Natural killer cell (primary cell): ENCODE measurements around the gene SEC11C. TPM values are rescaled to one million over a fixed set of nuclear protein-coding genes. Genes with fewer than 3 reads are reported as not detected.

Experiments used
- ATAC-seq, 3 donors: fragments of 150-1000 bp in 2 of 3; fragments of 200-7000 bp in 1 of 3; cut with Tn5 transposase; 1 replicate in 1 of 3; 2 replicates in 2 of 3; pipeline ENCODE4 v1.10.0; 2021; ENCODE audit warnings: mild to moderate bottlenecking in 2 of 3, moderate library complexity in 2 of 3
- DNase-seq, 2 donors: peaks; one replicate each; pipeline versions ENCODE4 v3.0.0 to v3.0.0-alpha.2; 2013 to 2021; ENCODE audit warnings: mixed read lengths in 1 of 2
- H3K27ac ChIP-seq: one replicate; pipeline ENCODE4 v1.5.1; 2013; ENCODE audit warnings: mild to moderate bottlenecking, low read length
- H3K27me3 ChIP-seq: one replicate; pipeline ENCODE4 v1.6.1; 2013; ENCODE audit warnings: low read length; ENCODE audit not compliant: control insufficient read depth, insufficient read depth
- H3K36me3 ChIP-seq: one replicate; pipeline ENCODE4 v1.6.1; 2013; ENCODE audit warnings: low read length; ENCODE audit not compliant: control insufficient read depth, insufficient read depth
- H3K4me1 ChIP-seq: one replicate; pipeline ENCODE4 v1.6.1; 2013; ENCODE audit warnings: low read length; ENCODE audit not compliant: control insufficient read depth, insufficient read depth
- H3K4me3 ChIP-seq: one replicate; pipeline ENCODE4 v1.5.1; 2013; ENCODE audit warnings: low read length
- H3K9me3 ChIP-seq: one replicate; pipeline ENCODE4 v1.6.1; 2013; ENCODE audit warnings: low read length; ENCODE audit not compliant: control insufficient read depth, insufficient read depth
- H3K27ac Mint-ChIP-seq, 2 donors: one replicate each; pipeline ENCODE4 v1.8.0; 2022; ENCODE audit warnings: mild to moderate bottlenecking in 2 of 2, mixed read lengths in 2 of 2, moderate library complexity in 1 of 2
- H3K27me3 Mint-ChIP-seq, 2 donors: one replicate each; pipeline ENCODE4 v1.8.0; 2022; ENCODE audit warnings: low read depth in 2 of 2, mixed read lengths in 2 of 2
- H3K36me3 Mint-ChIP-seq: one replicate; pipeline ENCODE4 v1.8.0; 2022; ENCODE audit warnings: mixed read lengths
- H3K4me1 Mint-ChIP-seq, 2 donors: one replicate each; pipeline ENCODE4 v1.8.0; 2022; ENCODE audit warnings: mixed read lengths in 2 of 2
- H3K4me3 Mint-ChIP-seq: one replicate; pipeline ENCODE4 v1.8.0; 2022; ENCODE audit warnings: mild to moderate bottlenecking, moderate library complexity, mixed read lengths
- H3K9me3 Mint-ChIP-seq, 2 donors: one replicate each; pipeline ENCODE4 v1.8.0; 2022; ENCODE audit warnings: mixed read lengths in 2 of 2
- WGBS: methylation state at CpG from one replicate; pipeline ENCODE4 v1.1.7; 2013; ENCODE audit warnings: missing lambda C conversion rate; ENCODE audit not compliant: insufficient coverage; 5-methylcytosine and 5-hydroxymethylcytosine counted together
- intact Hi-C: fragments of 100-400 bp; cut with micrococcal nuclease; formaldehyde crosslinking; loops from one replicate; pipeline ENCODE4 v1.14.2; 2022
- total RNA-seq, 4 donors: library from RNA; stranded (reverse); fragments of 120-200 nt in 1 of 4; gene quantifications; one replicate each; pipeline versions ENCODE4 v1.2.3 to v1.2.4, GENCODE V29; 2013 to 2022
- TF ChIP-seq, protein P1 (sequence below): fragments of 200-600 bp; IDR thresholded peaks from one replicate; pipeline ENCODE4 v1.8.0; 2022; ENCODE audit warnings: antibody characterized with exemption

SEC11C gene
- total RNA-seq, 3 donors from 2014 or later (not counting 1 experiment from before 2014, with no cell fraction given) = 50.9 to 76.4 (median 54.8) TPM

DNA sequence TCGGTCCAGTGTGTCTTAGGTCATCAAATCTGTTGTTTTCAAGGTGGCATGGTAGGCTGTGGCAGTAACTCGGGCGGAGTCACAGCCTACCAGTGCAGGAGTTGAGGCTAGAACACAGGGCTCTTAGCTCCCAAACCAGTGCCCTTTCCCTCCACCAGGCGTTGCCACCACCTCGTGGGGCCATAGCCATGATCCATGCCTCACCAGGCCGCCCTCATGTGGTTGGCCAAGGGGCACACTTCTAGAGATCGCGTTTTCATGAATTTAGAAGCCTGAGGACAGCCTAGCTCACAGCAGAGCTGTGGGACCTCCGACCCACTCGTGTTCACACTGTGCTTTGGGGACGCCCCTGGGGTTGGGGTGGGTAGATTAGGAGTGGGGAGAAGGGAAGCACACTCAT is 10.6 kb downstream of the SEC11C start:
- no peak for DNase-seq
- H3K36me3 Mint-ChIP-seq = peaks cover 8% of the 10 kb centered on the region
- H3K4me3 Mint-ChIP-seq = no peak overlapping the region
- H3K9me3 Mint-ChIP-seq = no peaks in the 10 kb centered on the region
- H3K4me1 Mint-ChIP-seq = peaks cover 22 to 30% of the 10 kb centered on the region in 2 donors
- Histone ChIP-seq H3K4me3 (no peak overlapping the region), H3K36me3 (peaks cover 33% of the 10 kb centered on the region), H3K27ac (no peak overlapping the region), H3K4me1 (no peaks in the 10 kb centered on the region), H3K9me3 (no peaks in the 10 kb centered on the region), H3K27me3 (no peaks in the 10 kb centered on the region)
- no peak for ATAC-seq
- no peaks in the 10 kb centered on the region for H3K27me3 Mint-ChIP-seq
- H3K27ac Mint-ChIP-seq = no peak overlapping the region
- TF ChIP-seq, protein P1, sequence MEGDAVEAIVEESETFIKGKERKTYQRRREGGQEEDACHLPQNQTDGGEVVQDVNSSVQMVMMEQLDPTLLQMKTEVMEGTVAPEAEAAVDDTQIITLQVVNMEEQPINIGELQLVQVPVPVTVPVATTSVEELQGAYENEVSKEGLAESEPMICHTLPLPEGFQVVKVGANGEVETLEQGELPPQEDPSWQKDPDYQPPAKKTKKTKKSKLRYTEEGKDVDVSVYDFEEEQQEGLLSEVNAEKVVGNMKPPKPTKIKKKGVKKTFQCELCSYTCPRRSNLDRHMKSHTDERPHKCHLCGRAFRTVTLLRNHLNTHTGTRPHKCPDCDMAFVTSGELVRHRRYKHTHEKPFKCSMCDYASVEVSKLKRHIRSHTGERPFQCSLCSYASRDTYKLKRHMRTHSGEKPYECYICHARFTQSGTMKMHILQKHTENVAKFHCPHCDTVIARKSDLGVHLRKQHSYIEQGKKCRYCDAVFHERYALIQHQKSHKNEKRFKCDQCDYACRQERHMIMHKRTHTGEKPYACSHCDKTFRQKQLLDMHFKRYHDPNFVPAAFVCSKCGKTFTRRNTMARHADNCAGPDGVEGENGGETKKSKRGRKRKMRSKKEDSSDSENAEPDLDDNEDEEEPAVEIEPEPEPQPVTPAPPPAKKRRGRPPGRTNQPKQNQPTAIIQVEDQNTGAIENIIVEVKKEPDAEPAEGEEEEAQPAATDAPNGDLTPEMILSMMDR = no peak
- intact Hi-C loops = no loop called here
- 94% methylated on average over 11 of the region's 11 CpGs for WGBS

DNA sequence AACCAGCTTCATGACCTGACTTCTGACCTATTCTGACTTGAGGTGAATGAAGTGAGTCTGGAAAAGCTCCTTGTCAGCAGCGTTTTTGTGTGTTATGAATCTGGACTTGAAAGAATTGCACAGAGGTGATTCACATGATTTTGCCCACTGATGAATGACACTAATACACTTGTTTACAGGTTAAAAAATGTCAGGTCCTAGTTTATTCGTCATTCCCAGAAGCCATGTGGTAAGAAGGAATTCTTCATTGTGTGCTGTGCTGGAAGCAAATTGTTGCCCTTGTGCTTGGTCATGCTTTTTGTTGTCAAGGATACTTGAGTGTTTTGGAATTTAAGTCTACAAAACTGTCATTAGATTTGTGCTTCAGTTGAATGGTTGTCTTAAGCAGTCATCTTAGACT is 15.5 kb downstream of the SEC11C start:
- no peak for DNase-seq
- Histone ChIP-seq H3K27ac (no peak overlapping the region), H3K27me3 (no peaks in the 10 kb centered on the region), H3K4me3 (no peak overlapping the region), H3K36me3 (peaks cover 54% of the 10 kb centered on the region), H3K4me1 (no peaks in the 10 kb centered on the region), H3K9me3 (no peaks in the 10 kb centered on the region)
- Mint-ChIP-seq H3K27me3 (no peaks in the 10 kb centered on the region), H3K9me3 (no peaks in the 10 kb centered on the region), H3K4me3 (no peak overlapping the region), H3K4me1 (peaks cover 0 to 5% of the 10 kb centered on the region in 2 donors), H3K27ac (no peak overlapping the region), H3K36me3 (peaks cover 27% of the 10 kb centered on the region)
- TF ChIP-seq, protein P1 = no peak
- intact Hi-C loops = no loop called here
- WGBS = 95% methylated on average over 2 of the region's 2 CpGs
- ATAC-seq = no peak

DNA sequence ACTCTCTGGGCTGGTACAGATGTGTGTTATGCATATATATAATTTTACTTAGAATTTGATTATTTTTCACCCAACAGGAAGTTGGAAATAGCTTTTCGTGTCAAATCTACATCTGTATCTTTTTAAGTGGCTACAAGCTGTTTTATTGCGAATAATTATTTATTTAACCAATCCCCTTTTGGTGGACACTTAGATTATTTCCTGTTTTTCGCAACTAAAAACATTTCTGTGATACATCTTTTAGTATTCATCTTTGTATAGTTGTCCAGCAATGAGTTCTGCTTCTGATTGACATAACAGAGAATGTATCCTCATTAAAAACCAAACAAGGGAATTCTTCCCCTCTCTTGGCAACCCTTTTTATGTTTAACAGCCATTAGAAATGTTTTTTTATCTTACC is 16.6 kb downstream of the SEC11C start:
- Mint-ChIP-seq H3K27ac (no peak overlapping the region), H3K27me3 (no peaks in the 10 kb centered on the region), H3K4me3 (no peak overlapping the region), H3K4me1 (peaks cover 0 to 5% of the 10 kb centered on the region in 2 donors), H3K9me3 (no peaks in the 10 kb centered on the region), H3K36me3 (peaks cover 27% of the 10 kb centered on the region)
- H3K27me3 ChIP-seq = no peaks in the 10 kb centered on the region
- ATAC-seq (no peak), DNase-seq (no peak)
- TF ChIP-seq, protein P1 = no peak
- no CpG with 5 or more reads among the region's 3 CpGs for WGBS
- no peak overlapping the region for H3K27ac ChIP-seq
- H3K9me3 ChIP-seq = no peaks in the 10 kb centered on the region
- no peaks in the 10 kb centered on the region for H3K4me1 ChIP-seq
- intact Hi-C loops = no loop called here
- peaks cover 48% of the 10 kb centered on the region for H3K36me3 ChIP-seq
- H3K4me3 ChIP-seq = no peak overlapping the region

DNA sequence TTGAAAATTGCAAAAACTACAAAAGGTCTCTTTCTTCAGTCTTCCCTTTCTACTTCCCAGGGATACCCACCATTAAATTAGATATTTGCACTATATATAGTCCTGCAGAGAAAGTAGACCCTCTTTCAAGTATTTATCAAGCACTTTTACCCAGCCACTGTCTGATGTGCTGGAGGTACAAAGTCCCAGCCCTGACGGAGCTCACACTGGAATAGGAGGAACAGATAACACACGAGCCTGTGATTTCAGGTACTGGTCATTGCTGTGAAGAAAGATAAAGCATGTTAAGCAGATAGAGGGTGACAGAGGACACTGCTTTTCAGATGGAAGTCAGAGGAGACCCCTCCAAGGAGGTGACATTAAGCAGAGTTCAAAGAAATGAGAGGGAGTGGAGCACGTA is 19.6 kb downstream of the SEC11C start:
- DNase-seq (no peak), ATAC-seq (no peak)
- no peak overlapping the region for H3K4me3 Mint-ChIP-seq
- peaks cover 28% of the 10 kb centered on the region for H3K36me3 ChIP-seq
- no peaks in the 10 kb centered on the region for H3K27me3 Mint-ChIP-seq
- 87% methylated on average over 3 of the region's 3 CpGs for WGBS
- TF ChIP-seq, protein P1 = no peak
- H3K27ac ChIP-seq = no peak overlapping the region
- H3K9me3 Mint-ChIP-seq = no peaks in the 10 kb centered on the region
- intact Hi-C loops = no loop called here
- no peaks in the 10 kb centered on the region for H3K4me1 ChIP-seq
- H3K27me3 ChIP-seq = no peaks in the 10 kb centered on the region
- no peak overlapping the region for H3K27ac Mint-ChIP-seq
- no peak overlapping the region for H3K4me3 ChIP-seq
- H3K4me1 Mint-ChIP-seq = peaks cover 0 to 5% of the 10 kb centered on the region in 2 donors
- H3K36me3 Mint-ChIP-seq = peaks cover 21% of the 10 kb centered on the region
- no peaks in the 10 kb centered on the region for H3K9me3 ChIP-seq
